ENCODE results near the gene GALM. TPM values are rescaled to one million over a fixed set of nuclear protein-coding genes. Genes with fewer than 3 reads are reported as not detected.

Gene GALM
- total and polyA plus RNA-seq, 2 of the 8 experiments (the other 6 are each of a cell fraction or from before 2014, with no cell fraction given) = 9.9 to 13.1 TPM

DNA sequence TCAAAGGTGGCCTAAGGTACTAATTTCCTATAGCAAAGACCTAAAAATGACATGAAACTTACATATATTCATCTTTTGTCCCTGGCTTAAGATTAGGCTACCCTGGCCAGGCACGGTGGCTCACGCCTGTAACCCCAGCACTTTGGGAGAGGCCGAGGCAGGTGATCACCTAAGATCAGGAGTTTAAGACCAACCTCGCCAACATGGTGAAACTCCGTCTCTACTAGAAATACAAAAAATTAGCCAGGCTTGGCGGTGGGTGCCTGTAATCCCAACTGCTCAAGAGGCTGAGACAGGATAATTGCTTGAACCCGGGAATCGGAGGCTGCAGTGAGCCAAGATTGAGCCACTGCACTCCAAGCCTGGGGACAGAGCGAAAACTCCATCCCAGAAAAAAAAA lies 79.4 kb downstream of the GALM start:
- Histone ChIP-seq H3K27ac (ENCODE audit: low read depth, low read length) (no peak overlapping the region), H3K23ac (ENCODE audit: insufficient read length) (no peak overlapping the region), H3K79me2 (ENCODE audit: control insufficient read depth in 1 of 2, insufficient read depth in 2 of 2, low read length in 2 of 2) (peaks cover 12 to 63% of the 10 kb centered on the region in 2 experiments), H3K4me3 (ENCODE audit: extremely low read depth in 1 of 4, insufficient read depth in 2 of 4, low read depth in 3 of 4, low read length in 4 of 4) (no peak overlapping the region), H4K91ac (replicated peaks; ENCODE audit: insufficient read length, low read length) (no peak overlapping the region), H3K9me3 (ENCODE audit: insufficient read depth in 2 of 2, low read depth in 1 of 2, low read length in 1 of 2) (no peaks in the 10 kb centered on the region), H2BK20ac (ENCODE audit: low read length) (no peak overlapping the region), H4K5ac (ENCODE audit: insufficient read length, low read depth, low read length) (no peak overlapping the region), H3K4me1 (replicated peaks in 1 of 4; ENCODE audit: control insufficient read depth in 3 of 4, insufficient read depth in 4 of 4, low read length in 3 of 4) (peaks cover 0 to 8% (median 0%) of the 10 kb centered on the region in 4 experiments; a peak in 1 of 7 replicates), H2AK5ac (ENCODE audit: low read depth, low read length) (no peak overlapping the region), H3K36me3 (ENCODE audit: control insufficient read depth in 2 of 4, insufficient read depth in 4 of 4, low read length in 3 of 4) (peaks cover 36 to 80% (median 63%) of the 10 kb centered on the region in 4 experiments), H3K14ac (ENCODE audit: insufficient read length) (no peak overlapping the region), H3K79me1 (ENCODE audit: low read depth, low read length) (no peaks in the 10 kb centered on the region), H3K27me3 (replicated peaks in 1 of 4; ENCODE audit: control insufficient read depth in 3 of 4, extremely low read depth in 1 of 4, insufficient read depth in 3 of 4, low read length in 3 of 4) (no peaks in the 10 kb centered on the region), H3K18ac (ENCODE audit: extremely low read depth, low read length) (no peak overlapping the region), H2AFZ (ENCODE audit: low read length) (no peak overlapping the region), H4K8ac (ENCODE audit: extremely low read depth, insufficient read depth, low read length) (no peak overlapping the region), H3K9ac (replicated peaks in 1 of 4; ENCODE audit: extremely low read depth in 1 of 4, low read depth in 3 of 4, low read length in 3 of 4) (no peak overlapping the region), H3K4ac (replicated peaks; ENCODE audit: insufficient read length, low read depth, low read length) (no peak overlapping the region), H3K56ac (replicated peaks; ENCODE audit: insufficient read length, low read depth, low read length) (no peak overlapping the region), H4K20me1 (replicated peaks in 1 of 2; ENCODE audit: control insufficient read depth in 1 of 2, insufficient read depth in 2 of 2, low read length in 2 of 2) (peaks cover 31 to 32% of the 10 kb centered on the region in 2 experiments), H3K4me2 (ENCODE audit: insufficient read depth in 1 of 2, low read depth in 2 of 2, low read length in 2 of 2) (no peak overlapping the region), H2BK120ac (replicated peaks; ENCODE audit: low read depth, low read length) (no peak overlapping the region), H2BK15ac (ENCODE audit: low read length) (no peak overlapping the region), H3K23me2 (ENCODE audit: low read depth, low read length) (peaks cover 4% of the 10 kb centered on the region; the same call in 1 of the 2 replicates), H2BK12ac (ENCODE audit: low read depth, low read length) (no peak overlapping the region), H2BK5ac (ENCODE audit: low read depth, low read length) (no peak overlapping the region)
- CTCF ChIA-PET (ENCODE audit: partially characterized antibody) = interaction anchor here (1.0 kb wide), 1 partner anchor 176 kb away, joined by 3 read pairs; no protein-coding TSS in a partner anchor
- TF ChIP-seq GTF2F1 (IDR thresholded peaks at IDR 0.05; ENCODE audit: borderline replicate concordance, low read depth, low read length) (no peak), RFX5 (IDR thresholded peaks at IDR 0.05; ENCODE audit: borderline replicate concordance, low read depth, low read length) (no peak), TCF12 (IDR thresholded peaks at IDR 0.05; ENCODE audit: low read depth, low read length) (no peak), RXRA (IDR thresholded peaks at IDR 0.05; ENCODE audit: insufficient read depth, low read depth, low read length) (no peak), POLR2A (IDR thresholded peaks at IDR 0.05; ENCODE audit: control extremely low read depth in 1 of 2, low read depth in 2 of 2, low read length in 2 of 2) (peak in 1 of 2 experiments; percentile 27; a peak in 2 of 3 replicates), CEBPB (IDR thresholded peaks at IDR 0.05; ENCODE audit: low read depth, low read length) (no peak), HDAC6 (IDR thresholded peaks at IDR 0.05; ENCODE audit: low read depth, low read length) (no peak)
- DNase-seq (ENCODE audit: low read depth in 1 of 2, low spot score in 2 of 2) = no peak
- 97% methylated on average over 9 of the region's 9 CpGs; no CpG with 5 or more reads in 1 of the 2 experiments for WGBS, 2 experiments (ENCODE audit: extremely low coverage in 1 of 2, insufficient coverage in 1 of 2, insufficient read length in 1 of 2, insufficient replicate concordance in 2 of 2, low coverage in 1 of 2, low lambda C conversion rate in 2 of 2, missing lambda C conversion rate in 1 of 2)
- FAIRE-seq = no peak
- POLR2A ChIA-PET (ENCODE audit: partially characterized antibody) = interaction anchor here (0.7 to 24.3 kb wide), 10 partner anchors 3 to 209 kb away, joined by 3 to 486 read pairs (median 15); partner anchors contain the start of genes HNRNPLL and SRSF7
